HG03565 (cell line): ENCODE data around the gene SLC48A1.

ENCODE experiments used
- ATAC-seq: cut with Tn5 transposase; IDR thresholded peaks from one replicate; pipeline ENCODE4 v1.9.1; 2021; ENCODE audit warnings: mild to moderate bottlenecking, moderate library complexity; ENCODE audit not compliant: unreplicated experiment

The SLC48A1 gene

GRCh38 chr12:47773062-47773857, at the start of gene SLC48A1:
Gene SLC48A1 (plus strand): TSS chr12:47773238. CDS start chr12:47773305, 67 bp downstream.
- peak; percentile 75 for ATAC-seq

GRCh38 chr12:47725091-47725772, 47.8 kb upstream of the SLC48A1 start, which contains the start of gene ENDOU:
Gene ENDOU (minus strand): TSS chr12:47725490. CDS start chr12:47725413, 77 bp downstream.
- no peak for ATAC-seq

GRCh38 chr12:47725893-47726292, 47.1 kb upstream of the SLC48A1 start:
- ATAC-seq, result peak; percentile 89

- ATAC-seq, result no peak
Measured at GRCh38 chr12:47729233-47729632, 43.8 kb upstream of the SLC48A1 start.

DNA sequence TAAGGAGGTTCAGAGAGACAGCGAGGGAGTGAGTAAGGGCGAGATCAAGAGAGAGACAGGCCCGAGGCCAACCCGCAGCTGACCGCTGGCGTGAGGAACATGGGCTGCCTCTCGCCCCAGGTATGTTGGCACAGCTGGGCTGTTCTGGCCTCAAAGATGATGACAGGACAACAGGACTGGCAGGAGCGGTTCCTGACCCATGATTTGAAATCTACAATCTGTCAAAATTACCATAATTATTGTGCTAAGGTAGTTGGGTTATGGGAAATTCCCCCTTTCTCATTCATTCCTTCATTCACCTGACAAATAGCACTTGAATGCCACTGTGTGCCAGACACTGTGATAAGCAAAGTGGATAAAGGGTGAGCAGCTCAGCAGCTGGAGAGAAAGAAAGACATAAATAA, 42.7 kb upstream of the SLC48A1 start:
- no peak for ATAC-seq

DNA sequence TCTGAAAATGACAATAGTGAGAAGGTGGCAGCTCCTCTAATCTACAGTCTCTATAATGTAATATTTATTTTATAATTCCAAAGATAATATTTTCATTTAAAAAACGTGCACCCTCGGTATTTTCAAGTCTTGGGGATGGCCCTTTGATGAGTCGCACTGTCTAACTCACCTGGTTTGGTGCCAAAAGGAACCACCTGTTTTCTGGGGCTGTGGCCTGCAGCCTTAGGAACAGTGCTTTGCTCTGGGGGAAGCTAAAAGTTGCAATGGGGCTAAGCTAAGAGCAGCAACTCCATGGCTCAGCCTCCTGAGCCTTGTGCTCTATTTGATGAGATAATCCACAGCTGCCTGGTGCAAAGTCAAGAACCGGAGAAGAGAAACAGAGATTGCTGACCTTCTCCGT, 41.3 kb upstream of the SLC48A1 start:
- no peak for ATAC-seq

DNA sequence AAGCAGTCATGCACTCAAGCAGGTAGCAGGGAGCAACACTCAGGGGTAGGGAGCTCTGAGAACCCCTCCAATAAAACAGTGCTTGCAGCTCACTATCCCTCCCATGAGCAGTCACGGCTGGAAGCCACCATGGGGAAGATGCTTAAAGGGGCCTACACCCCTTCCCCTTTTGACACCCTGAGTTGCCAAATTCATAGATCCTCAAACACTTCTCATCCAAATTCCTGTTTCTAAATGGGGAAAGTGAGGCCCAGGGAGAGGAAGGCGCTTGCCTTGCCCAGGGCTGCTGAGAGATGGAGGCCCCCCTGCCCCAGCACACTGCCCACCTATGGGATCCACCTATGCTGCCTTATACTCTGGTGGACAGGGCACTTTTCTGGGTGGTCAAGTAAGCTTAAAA, 40.5 kb upstream of the SLC48A1 start:
- no peak for ATAC-seq

DNA sequence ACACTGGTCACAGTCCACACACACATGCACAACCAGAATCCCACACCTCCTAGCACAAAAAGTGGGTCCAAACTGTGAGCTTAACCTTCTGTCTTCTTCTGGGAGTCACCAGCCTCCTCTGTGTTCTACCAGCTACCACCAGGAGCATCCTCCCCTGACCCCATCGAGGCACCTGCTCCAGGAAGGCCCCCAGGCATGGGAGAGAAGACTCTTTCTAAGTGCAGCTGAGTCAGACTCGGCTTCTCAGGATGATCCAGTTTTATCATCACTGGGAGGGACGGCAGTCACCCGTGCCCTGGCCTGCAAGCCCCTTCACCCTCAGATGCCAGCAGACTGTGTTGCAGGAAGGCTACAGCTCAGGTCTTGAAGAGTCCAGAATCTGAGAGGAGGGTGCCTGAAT, 39.9 kb upstream of the SLC48A1 start:
- ATAC-seq, result no peak

GRCh38 chr12:47734725-47735480, 38.1 kb upstream of the SLC48A1 start:
- ATAC-seq, result no peak

GRCh38 chr12:47735649-47736048, 37.4 kb upstream of the SLC48A1 start:
- no peak for ATAC-seq

- ATAC-seq, result no peak
Measured at GRCh38 chr12:47736216-47736615, 36.8 kb upstream of the SLC48A1 start.

- ATAC-seq, result no peak
Measured at GRCh38 chr12:47736877-47737676, 36.0 kb upstream of the SLC48A1 start.

DNA sequence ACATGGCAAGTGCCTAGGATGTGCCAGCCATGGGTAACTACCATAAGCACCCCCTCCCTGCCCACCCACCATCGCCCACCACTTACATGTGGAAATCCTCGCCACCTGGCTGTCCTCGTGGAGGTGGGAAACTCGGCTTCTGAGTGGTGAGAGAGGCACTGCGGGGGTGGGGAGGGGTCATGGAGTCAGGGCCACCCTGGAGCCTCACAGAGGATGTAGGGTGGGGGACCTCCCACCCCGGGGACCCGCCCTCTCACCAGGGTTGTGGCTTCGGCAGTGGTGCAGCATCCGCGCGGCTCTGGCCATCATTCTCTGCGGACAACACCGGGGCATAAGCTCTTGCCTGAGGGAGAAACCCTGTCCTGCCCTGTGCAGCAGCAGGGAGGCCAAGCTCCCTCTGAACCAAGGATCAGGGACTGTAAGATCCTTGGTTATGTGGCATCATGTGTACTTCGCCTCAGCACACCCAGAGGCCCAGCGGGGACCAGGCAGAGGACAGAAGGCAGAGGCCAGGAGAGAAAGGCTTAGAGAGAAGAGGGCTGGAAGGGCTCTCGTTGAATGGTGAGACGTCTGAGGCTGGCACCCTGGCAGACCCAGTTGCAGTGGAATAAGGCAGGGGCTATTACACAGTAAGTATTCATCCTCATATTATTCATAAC, 35.0 kb upstream of the SLC48A1 start:
- ATAC-seq, result no peak

DNA sequence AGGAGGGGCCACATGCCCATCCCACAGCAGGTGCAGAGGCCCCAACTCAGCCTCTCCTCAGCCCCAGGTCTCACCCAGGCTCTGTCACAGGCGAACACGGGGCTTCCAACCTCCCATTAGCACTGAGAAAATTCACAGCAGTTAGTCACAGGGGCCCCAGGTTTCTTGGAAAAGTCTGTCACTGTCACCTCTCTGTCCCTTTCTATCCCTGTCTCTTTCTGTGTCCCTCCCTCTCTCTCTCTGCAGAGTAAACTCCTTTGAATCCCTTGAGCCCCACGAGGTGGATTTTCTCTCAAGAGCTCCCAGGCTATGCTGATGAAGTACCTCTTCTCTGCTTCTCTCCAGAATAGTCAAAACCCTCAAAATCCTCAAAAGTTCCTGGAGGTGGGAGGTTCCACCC, 33.7 kb upstream of the SLC48A1 start:
- ATAC-seq, result no peak

DNA sequence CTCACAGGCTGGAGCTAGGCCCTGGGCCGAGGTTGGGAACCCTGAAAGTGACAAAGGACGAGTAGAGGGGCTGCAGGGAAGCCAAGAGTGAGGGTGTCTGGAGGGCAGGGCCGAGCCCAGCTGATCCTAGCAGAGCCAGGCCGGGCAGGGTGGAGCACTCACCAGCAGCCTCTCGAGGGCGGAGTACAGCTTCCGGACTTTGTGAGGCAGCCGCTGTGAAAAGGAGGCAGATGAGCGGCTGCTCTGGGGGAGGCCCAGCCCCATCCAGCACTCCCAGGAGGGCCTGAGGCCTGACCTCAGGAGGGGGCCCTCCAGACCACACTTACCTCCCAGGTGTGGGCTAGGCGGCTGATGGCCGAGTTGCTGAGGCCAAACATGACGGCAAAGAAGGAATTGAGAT, 33.1 kb upstream of the SLC48A1 start:
- peak; percentile 37 for ATAC-seq

- ATAC-seq, result peak; percentile 36
Measured at GRCh38 chr12:47740606-47741339, 32.3 kb upstream of the SLC48A1 start.

GRCh38 chr12:47741340-47741703, 31.7 kb upstream of the SLC48A1 start:
- no peak for ATAC-seq

DNA sequence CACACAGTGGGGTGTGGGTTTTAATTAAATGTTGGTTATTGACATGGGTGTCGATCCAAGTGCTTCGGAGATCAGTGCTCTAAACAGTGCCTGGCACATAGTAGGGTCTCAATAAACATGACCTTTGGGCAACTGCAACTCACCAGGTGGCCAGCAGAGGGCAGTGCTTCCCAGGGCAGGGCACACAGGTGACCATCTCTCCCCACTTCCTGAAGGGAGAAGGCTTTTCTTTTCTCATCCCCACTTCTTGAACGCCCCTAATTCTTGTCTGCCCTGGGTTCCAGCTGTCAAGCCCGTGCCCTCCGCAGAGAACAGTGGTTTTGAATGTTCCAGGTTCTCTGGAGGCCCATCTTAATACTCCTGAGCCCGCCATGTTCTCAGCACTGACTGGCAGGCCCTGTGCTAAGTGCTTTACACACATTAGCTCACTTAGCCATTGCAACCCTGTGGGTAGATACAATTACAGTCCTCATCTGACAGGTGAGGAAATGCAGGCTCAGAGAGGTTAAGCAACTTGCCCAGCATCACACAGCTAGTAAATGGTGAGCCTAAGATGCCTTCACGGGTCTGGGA, 30.7 kb upstream of the SLC48A1 start:
- ATAC-seq, result no peak

- no peak for ATAC-seq
Measured at GRCh38 chr12:47743311-47743860, 29.7 kb upstream of the SLC48A1 start.
